Prostate gland (tissue), 2 donors: Measurements from ENCODE around the gene CDC42BPA.

Experiments used
- CTCF ChIP-seq, 4 experiments: fragments of 200-600 bp in 2 of 4; fragments of 450-650 bp in 2 of 4; sonication (generic) in 2 of 4; IDR thresholded peaks; 1 replicate in 3 of 4; 2 replicates in 1 of 4; pipeline ENCODE4 v1.5.1; 2016 to 2019; ENCODE audit warnings: antibody characterized with exemption in 4 of 4, mild to moderate bottlenecking in 2 of 4, moderate library complexity in 2 of 4
- POLR2A ChIP-seq: fragments of 450-650 bp; IDR thresholded peaks from one replicate; pipeline ENCODE4 v1.6.1; 2016; ENCODE audit warnings: antibody characterized with exemption, mild to moderate bottlenecking

GRCh38 chr1:226943927-226944326, 374.4 kb downstream of the CDC42BPA start:
- no peak for TF ChIP-seq CTCF (IDR thresholded peaks at IDR 0.05)
- TF ChIP-seq POLR2A, result no peak
